BJ (cell line): ENCODE measurements around the gene SEC31B. TPM values are rescaled to one million over a fixed set of nuclear protein-coding genes. Genes with fewer than 3 reads are reported as not detected.

Experiments used
- CTCF ChIA-PET: fragments of 350-600 bp; formaldehyde crosslinking; extraction: SDS; loops from one replicate; lab custom pipeline; 2021; ENCODE audit warnings: antibody characterized with exemption, inconsistent platforms; lab: Yijun Ruan, JAX
- POLR2A ChIA-PET: fragments of 300-600 bp; sonication (Branson Sonifier 250); formaldehyde crosslinking; extraction: SDS; loops from one replicate; lab custom pipeline; 2021; ENCODE audit warnings: antibody characterized with exemption; lab: Charles Lee
- DNase-seq: peaks from one replicate; pipeline ENCODE4 v3.0.0-alpha.2; 2011; ENCODE audit warnings: low read depth
- H3K27me3 ChIP-seq: 2 replicates; pipeline ENCODE4 v1.6.0; 2011; ENCODE audit warnings: low read length; ENCODE audit not compliant: control insufficient read depth, insufficient read depth
- H3K36me3 ChIP-seq: 2 replicates; pipeline ENCODE4 v1.5.1; 2011; ENCODE audit warnings: low read length; ENCODE audit not compliant: control insufficient read depth, insufficient read depth
- H3K4me3 ChIP-seq: 2 replicates; pipeline ENCODE4 v1.5.1; 2011; ENCODE audit warnings: low read depth, mild to moderate bottlenecking, control low read depth, low read length
- CTCF ChIP-seq: IDR thresholded peaks from 2 replicates; pipeline ENCODE4 v1.5.1; 2011; ENCODE audit warnings: low read depth, mild to moderate bottlenecking, control low read depth, inconsistent platforms, low read length, moderate library complexity; ENCODE audit not compliant: insufficient read depth
- polyA plus RNA-seq: library from polyadenylated mRNA; depleted of rRNA; stranded (reverse); fragments of >200 nt; gene quantifications from 2 replicates; pipeline ENCODE4 v1.2.3, GENCODE V29; 2011; rRNA removed

Gene SEC31B
- polyA plus RNA-seq, 1 experiment, result 8.3 TPM

GRCh38 chr10:100442548-100442947 lies 77.1 kb downstream of the SEC31B start:
- DNase-seq, result no peak
- TF ChIP-seq CTCF, result no peak
- Histone ChIP-seq H3K27me3 (peaks cover 2% of the 10 kb centered on the region), H3K36me3 (no peaks in the 10 kb centered on the region), H3K4me3 (no peak overlapping the region)
- ChIA-PET CTCF (interaction anchor here (1.2 to 1.3 kb wide), 2 partner anchors 9 to 76 kb away, joined by 3 to 5 read pairs; no protein-coding TSS in a partner anchor), POLR2A (no interaction called here)

- Histone ChIP-seq H3K27me3 (no peaks in the 10 kb centered on the region; the same call in 1 of the 2 replicates), H3K36me3 (no peaks in the 10 kb centered on the region), H3K4me3 (no peak overlapping the region)
- POLR2A ChIA-PET, result no interaction called here
- CTCF ChIA-PET, result interaction anchor here (0.6 to 4.4 kb wide), 12 partner anchors 11 to 440 kb away, joined by 3 to 18 read pairs (median 4); partner anchors contain the start of gene SEC31B
- TF ChIP-seq CTCF, result no peak
- no peak for DNase-seq
These were observed 80.9 kb downstream of the SEC31B start for GRCh38 chr10:100438674-100439315.

Other genes with a start within 250 kb of the SEC31B start
- 18.7 and 39.9 TPM in 2 replicates for gene BLOC1S2, start 233.2 kb downstream of the SEC31B start, polyA plus RNA-seq
- gene PKD2L1, start 189.6 kb downstream of the SEC31B start, polyA plus RNA-seq, result not detected in 2 replicates
- gene SCD, start 172.6 kb downstream of the SEC31B start, polyA plus RNA-seq, result 32.1 and 40.8 TPM in 2 replicates
- 0.04 TPM in 1 of 2 replicates, not detected in the other for gene WNT8B, start 56.9 kb downstream of the SEC31B start, polyA plus RNA-seq
- 170 and 197 TPM in 2 replicates for gene NDUFB8, start 10.0 kb upstream of the SEC31B start, polyA plus RNA-seq
- gene HIF1AN, start 16.1 kb upstream of the SEC31B start, polyA plus RNA-seq, result 7.4 and 19.5 TPM in 2 replicates
- not detected in 2 replicates for gene PAX2, start 225.7 kb upstream of the SEC31B start, polyA plus RNA-seq